ENCODE results near the gene TAS1R3.

TAS1R3 gene

DNA sequence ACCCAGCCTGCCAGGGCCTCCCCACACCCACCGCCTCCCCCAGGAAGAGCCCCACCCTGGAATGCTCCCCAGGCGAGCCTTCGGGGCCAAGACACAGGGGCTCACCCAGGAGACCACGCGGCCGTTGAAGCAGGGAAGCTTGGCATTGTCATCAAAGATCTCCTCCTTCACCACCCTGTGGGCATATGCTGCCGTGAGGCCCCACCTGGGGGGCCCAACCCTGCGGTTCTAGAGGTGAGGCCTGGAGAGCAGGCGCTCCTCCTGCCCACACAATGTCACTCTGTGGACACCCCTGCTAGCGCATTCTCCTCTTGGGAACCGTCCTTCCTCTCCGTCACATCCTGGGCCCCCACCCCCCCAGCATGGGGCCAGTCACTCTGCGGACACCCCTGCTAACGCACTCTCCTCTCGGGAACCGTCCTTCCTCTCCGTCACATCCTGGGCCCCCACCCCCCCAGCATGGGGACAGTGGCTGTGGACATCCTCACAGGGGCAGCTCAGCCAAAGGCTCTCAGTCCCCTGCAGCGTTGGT is 11.6 kb downstream of the TAS1R3 start:
- TF ChIP-seq, protein P1, sequence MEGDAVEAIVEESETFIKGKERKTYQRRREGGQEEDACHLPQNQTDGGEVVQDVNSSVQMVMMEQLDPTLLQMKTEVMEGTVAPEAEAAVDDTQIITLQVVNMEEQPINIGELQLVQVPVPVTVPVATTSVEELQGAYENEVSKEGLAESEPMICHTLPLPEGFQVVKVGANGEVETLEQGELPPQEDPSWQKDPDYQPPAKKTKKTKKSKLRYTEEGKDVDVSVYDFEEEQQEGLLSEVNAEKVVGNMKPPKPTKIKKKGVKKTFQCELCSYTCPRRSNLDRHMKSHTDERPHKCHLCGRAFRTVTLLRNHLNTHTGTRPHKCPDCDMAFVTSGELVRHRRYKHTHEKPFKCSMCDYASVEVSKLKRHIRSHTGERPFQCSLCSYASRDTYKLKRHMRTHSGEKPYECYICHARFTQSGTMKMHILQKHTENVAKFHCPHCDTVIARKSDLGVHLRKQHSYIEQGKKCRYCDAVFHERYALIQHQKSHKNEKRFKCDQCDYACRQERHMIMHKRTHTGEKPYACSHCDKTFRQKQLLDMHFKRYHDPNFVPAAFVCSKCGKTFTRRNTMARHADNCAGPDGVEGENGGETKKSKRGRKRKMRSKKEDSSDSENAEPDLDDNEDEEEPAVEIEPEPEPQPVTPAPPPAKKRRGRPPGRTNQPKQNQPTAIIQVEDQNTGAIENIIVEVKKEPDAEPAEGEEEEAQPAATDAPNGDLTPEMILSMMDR (IDR thresholded peaks at IDR 0.05; ENCODE audit: low read depth, low read length), result no peak
- DNase-seq (ENCODE audit: low read depth in 2 of 2), result no peak
- H3K4me3 ChIP-seq (replicated peaks in 1 of 2; ENCODE audit: low read depth in 2 of 2, low read length in 2 of 2), result no peak overlapping the region

DNA sequence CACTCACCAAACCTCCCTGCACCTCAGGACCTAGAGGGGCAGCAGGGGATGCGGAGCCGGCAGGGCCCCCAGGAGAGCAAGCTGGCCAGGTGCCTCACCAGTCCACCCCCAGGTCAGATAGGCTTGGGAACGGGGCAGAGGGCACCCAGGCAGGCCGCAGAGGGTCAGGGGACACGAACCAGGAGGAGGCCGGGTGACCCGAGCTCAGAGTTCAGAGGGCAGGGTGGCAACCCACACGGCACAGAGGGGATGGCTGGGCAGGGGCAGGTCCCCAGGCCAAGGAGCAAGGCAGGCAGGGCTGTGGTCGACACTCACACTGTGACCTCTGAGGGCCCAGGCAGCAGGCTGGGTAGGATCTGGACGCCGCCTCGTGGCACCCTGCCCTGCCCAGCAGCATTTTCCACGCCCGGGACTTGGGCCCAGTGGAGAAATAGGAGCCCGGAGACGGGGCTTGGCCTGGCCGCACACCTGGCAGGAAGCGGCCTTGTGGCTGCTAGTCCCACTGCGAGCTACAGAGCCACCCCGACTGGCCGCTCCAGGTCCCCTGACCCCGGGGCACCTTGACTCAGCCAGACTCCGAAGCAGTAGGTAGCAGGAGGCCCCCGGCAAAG is 12.8 kb downstream of the TAS1R3 start:
- no peak for DNase-seq (ENCODE audit: low read depth in 2 of 2)
- no peak overlapping the region for H3K4me3 ChIP-seq (replicated peaks in 1 of 2; ENCODE audit: low read depth in 2 of 2, low read length in 2 of 2)
- TF ChIP-seq, protein P1 (IDR thresholded peaks at IDR 0.05; ENCODE audit: low read depth, low read length), result no peak

DNA sequence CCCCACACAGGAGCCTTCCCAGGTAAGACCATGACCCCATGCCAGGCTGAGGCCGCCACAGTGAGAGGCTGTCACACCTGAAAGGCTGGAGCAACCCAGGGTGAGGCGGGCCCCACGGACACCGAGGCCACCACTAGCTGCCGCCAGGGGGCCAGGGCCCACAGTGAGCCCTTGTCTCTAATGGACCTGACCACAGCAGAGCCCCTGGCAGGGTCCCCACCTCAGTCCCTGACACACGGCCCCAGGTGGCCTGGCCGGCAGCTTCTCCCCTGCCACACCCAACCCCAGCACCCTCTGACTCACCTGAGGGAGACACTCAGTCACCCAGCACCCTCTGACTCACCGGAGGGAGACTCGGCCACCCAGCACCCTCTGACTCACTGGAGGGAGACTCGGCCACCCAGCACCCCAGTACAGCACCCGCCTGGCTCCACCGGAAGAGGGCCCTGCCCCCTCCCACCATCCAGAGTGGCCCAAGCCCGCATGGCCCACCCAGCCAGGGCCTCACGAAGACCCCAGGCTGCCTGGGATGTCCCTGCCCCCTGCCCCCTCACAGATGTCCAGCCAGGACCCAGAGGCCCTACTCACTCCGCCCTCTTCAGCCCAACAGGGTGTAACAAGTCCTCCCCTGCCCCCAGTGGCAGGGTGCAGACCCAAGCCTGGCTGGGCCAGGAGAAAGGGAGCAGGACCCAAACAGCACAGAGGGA is 13.7 kb downstream of the TAS1R3 start:
- TF ChIP-seq, protein P1 (IDR thresholded peaks at IDR 0.05; ENCODE audit: low read depth, low read length), result peak; percentile 49
- peak overlapping the region in 1 of 2 donors; percentile 4 for H3K4me3 ChIP-seq (replicated peaks in 1 of 2; ENCODE audit: low read depth in 2 of 2, low read length in 2 of 2)
- DNase-seq (ENCODE audit: low read depth in 2 of 2), result peak in 1 of 2 donors; percentile 87

DNA sequence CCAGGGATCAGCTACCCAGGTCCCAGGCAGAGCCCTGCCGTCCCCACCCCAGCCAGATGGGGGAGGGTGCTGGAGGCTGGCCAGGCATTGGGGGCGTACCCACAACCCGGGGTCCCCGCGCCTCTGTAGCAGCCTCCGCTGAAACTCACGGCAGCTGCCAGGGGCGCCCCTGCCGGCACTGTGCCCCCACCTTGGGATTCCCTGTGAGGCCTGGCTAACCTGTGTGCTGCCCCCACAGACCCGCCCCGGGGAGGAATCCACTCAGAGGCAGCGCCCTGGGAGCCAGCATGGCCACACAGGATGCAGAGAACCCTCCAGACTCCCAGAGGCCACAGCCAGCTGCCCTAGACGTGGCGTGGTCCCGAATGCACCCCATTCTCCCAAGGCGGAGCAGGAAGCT is 14.3 kb downstream of the TAS1R3 start:
- H3K4me3 ChIP-seq (replicated peaks in 1 of 2; ENCODE audit: low read depth in 2 of 2, low read length in 2 of 2), result peak overlapping the region in 1 of 2 donors; percentile 4
- TF ChIP-seq, protein P1 (IDR thresholded peaks at IDR 0.05; ENCODE audit: low read depth, low read length), result no peak
- no peak for DNase-seq (ENCODE audit: low read depth in 2 of 2)

DNA sequence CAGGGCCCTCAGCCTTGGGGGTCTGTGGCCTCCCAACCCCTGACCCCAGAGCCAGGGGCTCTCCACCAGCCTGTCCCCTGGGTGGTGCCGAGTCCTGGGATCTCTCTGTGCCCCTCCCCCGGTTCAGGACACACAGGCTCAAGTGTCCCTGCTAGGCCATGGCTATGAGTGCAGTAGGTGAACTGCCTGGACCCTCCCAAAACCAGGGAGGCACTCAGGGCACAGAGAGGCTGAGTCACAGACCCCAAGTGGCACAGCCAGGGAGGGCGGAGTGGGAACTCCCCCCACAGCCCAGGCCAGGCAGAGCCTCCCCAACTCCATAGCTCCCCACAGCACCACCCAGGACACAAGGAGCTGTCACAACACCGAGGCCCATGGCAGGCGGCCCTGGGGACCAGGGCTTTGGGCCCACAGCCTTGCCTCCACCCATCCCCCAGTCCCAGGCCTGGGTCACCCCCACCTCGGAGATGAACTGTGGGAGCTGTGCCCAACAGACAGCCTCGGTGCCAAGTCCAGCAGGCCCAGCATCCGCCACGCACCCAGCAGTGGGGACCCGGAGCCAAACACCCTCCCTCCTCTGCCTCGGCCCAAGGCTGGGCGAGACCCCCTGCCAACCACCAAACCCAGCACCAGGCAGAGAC is 14.9 kb downstream of the TAS1R3 start:
- DNase-seq (ENCODE audit: low read depth in 2 of 2), result no peak
- TF ChIP-seq, protein P1 (IDR thresholded peaks at IDR 0.05; ENCODE audit: low read depth, low read length), result no peak
- H3K4me3 ChIP-seq (replicated peaks in 1 of 2; ENCODE audit: low read depth in 2 of 2, low read length in 2 of 2), result peak overlapping the region in 1 of 2 donors; percentile 4

DNA sequence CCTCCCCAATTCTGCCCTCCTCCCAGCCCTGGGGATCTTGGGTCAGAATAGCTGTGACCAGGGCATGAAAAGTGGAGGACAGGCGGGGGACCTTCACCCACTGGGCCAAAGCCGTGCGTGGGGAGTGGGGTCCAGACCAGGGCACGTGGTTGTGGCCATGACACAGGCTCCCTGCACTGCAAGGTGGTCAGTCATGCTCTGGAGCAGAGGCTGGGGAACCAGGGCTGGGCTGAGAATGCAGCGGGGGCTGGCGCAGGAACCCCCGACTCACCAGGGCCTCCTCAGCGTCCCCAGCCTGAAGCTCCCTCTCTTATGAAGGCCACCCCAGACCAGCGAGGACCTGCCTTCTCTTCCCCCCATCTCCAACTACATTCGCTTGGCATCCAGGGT is 15.4 kb downstream of the TAS1R3 start:
- H3K4me3 ChIP-seq (replicated peaks in 1 of 2; ENCODE audit: low read depth in 2 of 2, low read length in 2 of 2), result no peak overlapping the region
- TF ChIP-seq, protein P1 (IDR thresholded peaks at IDR 0.05; ENCODE audit: low read depth, low read length), result no peak
- no peak for DNase-seq (ENCODE audit: low read depth in 2 of 2)
